Lower lobe of right lung (tissue), 2 donors: ENCODE data around the gene AGMO. TPM values are rescaled to one million over a fixed set of nuclear protein-coding genes. Genes with fewer than 3 reads are reported as not detected.

Experiments
- ATAC-seq, 2 donors: fragments of 200-7000 bp; cut with Tn5 transposase; one replicate each; pipeline ENCODE4 v1.9.1; 2020 to 2022; ENCODE audit warnings: mild to moderate bottlenecking in 2 of 2, moderate library complexity in 2 of 2
- DNase-seq: peaks from one replicate; pipeline ENCODE4 v3.0.0-alpha.2; 2020
- H3K27ac ChIP-seq: fragments of 200-600 bp; one replicate; pipeline ENCODE4 v1.8.0; 2022
- H3K27me3 ChIP-seq: fragments of 200-600 bp; one replicate; pipeline ENCODE4 v1.8.0; 2022; ENCODE audit warnings: low read depth
- H3K36me3 ChIP-seq: fragments of 200-600 bp; one replicate; pipeline ENCODE4 v1.8.0; 2022; ENCODE audit warnings: mild to moderate bottlenecking
- H3K4me1 ChIP-seq: fragments of 200-600 bp; one replicate; pipeline ENCODE4 v1.8.0; 2022
- H3K4me3 ChIP-seq: fragments of 200-600 bp; one replicate; pipeline ENCODE4 v1.8.0; 2022; ENCODE audit warnings: mild to moderate bottlenecking
- H3K9me3 ChIP-seq: fragments of 200-600 bp; one replicate; pipeline ENCODE4 v1.8.0; 2022
- CTCF ChIP-seq: fragments of 200-600 bp; IDR thresholded peaks from one replicate; pipeline ENCODE4 v1.8.0; 2022; ENCODE audit warnings: antibody characterized with exemption, mild to moderate bottlenecking
- intact Hi-C: fragments of 100-400 bp; cut with DNase I; formaldehyde crosslinking; loops from one replicate; pipeline ENCODE4 v1.11.0; 2022
- total RNA-seq: library from RNA; stranded (reverse); fragmentation: NEBNext Ultra II Directional; extraction: Animal tissue kit (Norgen Biotek cat#: 25700); gene quantifications from one replicate; pipeline ENCODE4 v1.2.1, GENCODE V29; 2021
- donor health status: DM: no; HTN: yes; CAD: no; lungs with severe emphysema.

AGMO gene
- total RNA-seq, 1 donor from 2014 or later = not detected

- H3K9me3 ChIP-seq = peaks cover 10% of the 10 kb centered on the region
- H3K36me3 ChIP-seq = no peaks in the 10 kb centered on the region
- DNase-seq (no peak), ATAC-seq (no peak)
- no peak for TF ChIP-seq CTCF
- no peaks in the 10 kb centered on the region for H3K27me3 ChIP-seq
- intact Hi-C loops = no loop called here
- H3K4me1 ChIP-seq = no peaks in the 10 kb centered on the region
- no peak overlapping the region for H3K27ac ChIP-seq
- no peak overlapping the region for H3K4me3 ChIP-seq
Observed at GRCh38 chr7:15580604-15581351, 19.0 kb upstream of the AGMO start.

- Histone ChIP-seq H3K27me3 (no peaks in the 10 kb centered on the region), H3K9me3 (no peaks in the 10 kb centered on the region), H3K36me3 (no peaks in the 10 kb centered on the region), H3K4me3 (no peak overlapping the region), H3K4me1 (no peaks in the 10 kb centered on the region), H3K27ac (no peak overlapping the region)
- ATAC-seq (no peak), DNase-seq (no peak)
- TF ChIP-seq CTCF = no peak
- intact Hi-C loops = no loop called here
Observed at GRCh38 chr7:15577600-15577999, 15.8 kb upstream of the AGMO start.

- no peak overlapping the region for H3K27ac ChIP-seq
- H3K4me1 ChIP-seq = no peaks in the 10 kb centered on the region
- ATAC-seq (no peak), DNase-seq (no peak)
- intact Hi-C loops = no loop called here
- H3K4me3 ChIP-seq = no peak overlapping the region
- no peaks in the 10 kb centered on the region for H3K36me3 ChIP-seq
- TF ChIP-seq CTCF = no peak
- no peaks in the 10 kb centered on the region for H3K9me3 ChIP-seq
- no peaks in the 10 kb centered on the region for H3K27me3 ChIP-seq
Observed at GRCh38 chr7:15571301-15571878, 9.6 kb upstream of the AGMO start.

- Histone ChIP-seq H3K4me3 (no peak overlapping the region), H3K9me3 (no peaks in the 10 kb centered on the region), H3K27me3 (no peaks in the 10 kb centered on the region), H3K4me1 (no peaks in the 10 kb centered on the region), H3K27ac (no peak overlapping the region), H3K36me3 (no peaks in the 10 kb centered on the region)
- no peak for TF ChIP-seq CTCF
- no peak for DNase-seq
- intact Hi-C loops = no loop called here
- ATAC-seq = no peak
Observed at GRCh38 chr7:15567652-15568051, 5.8 kb upstream of the AGMO start.

GRCh38 chr7:15567036-15567435, 5.2 kb upstream of the AGMO start:
- H3K27ac ChIP-seq = no peak overlapping the region
- no peaks in the 10 kb centered on the region for H3K36me3 ChIP-seq
- DNase-seq (no peak), ATAC-seq (no peak)
- no peak for TF ChIP-seq CTCF
- no peaks in the 10 kb centered on the region for H3K4me1 ChIP-seq
- H3K9me3 ChIP-seq = no peaks in the 10 kb centered on the region
- intact Hi-C loops = no loop called here
- no peak overlapping the region for H3K4me3 ChIP-seq
- no peaks in the 10 kb centered on the region for H3K27me3 ChIP-seq
